Heart right ventricle (tissue), 16 donors: ENCODE measurements around the gene PACS1. TPM values are rescaled to one million over a fixed set of nuclear protein-coding genes. Genes with fewer than 3 reads are reported as not detected.

Source experiments
- ATAC-seq, 8 donors: fragments of 200-7000 bp; cut with Tn5 transposase; one replicate each; pipeline ENCODE4 v1.9.1; 2020; ENCODE audit warnings: mild to moderate bottlenecking in 8 of 8, moderate library complexity in 8 of 8, moderate number of reproducible peaks in 1 of 8
- DNase-seq, 2 donors: peaks; one replicate each; pipeline ENCODE4 v3.0.0-alpha.2; 2020
- H3K27ac ChIP-seq, 10 donors: fragments of 200-600 bp; sonication (generic) in 2 of 10; one replicate each; pipeline versions ENCODE4 v1.5.0 to v1.8.0; 2020 to 2022; ENCODE audit warnings: mild to moderate bottlenecking in 3 of 10
- H3K27me3 ChIP-seq, 7 donors: fragments of 200-600 bp; one replicate each; pipeline ENCODE4 v1.8.0; 2021 to 2022; ENCODE audit warnings: mild to moderate bottlenecking in 2 of 7
- H3K36me3 ChIP-seq, 9 donors: fragments of 200-600 bp; sonication (generic) in 1 of 9; one replicate each; pipeline versions ENCODE4 v1.5.0 to v1.8.0; 2020 to 2022; ENCODE audit warnings: mild to moderate bottlenecking in 2 of 9
- H3K4me1 ChIP-seq, 9 donors: fragments of 200-600 bp; sonication (generic) in 1 of 9; one replicate each; pipeline versions ENCODE4 v1.5.0 to v1.8.0; 2020 to 2022; ENCODE audit warnings: mild to moderate bottlenecking in 4 of 9
- H3K4me3 ChIP-seq, 10 donors: fragments of 200-600 bp; sonication (generic) in 2 of 10; one replicate each; pipeline versions ENCODE4 v1.5.0 to v1.8.0; 2020 to 2022; ENCODE audit warnings: mild to moderate bottlenecking in 7 of 10, moderate library complexity in 2 of 10
- H3K9me3 ChIP-seq, 11 donors: fragments of 200-600 bp in 10 of 11; sonication (generic) in 2 of 11; one replicate each; pipeline versions ENCODE4 v1.5.0 to v1.8.0; 2013 to 2022; ENCODE audit warnings: mild to moderate bottlenecking in 2 of 11, control low read depth in 1 of 11, moderate library complexity in 1 of 11
- WGBS, 2 donors: extraction: QIAGEN DNeasy Blood & Tissue Kit; methylation state at CpG; one replicate each; pipeline ENCODE4 v1.1.7; 2013; ENCODE audit warnings: inconsistent platforms in 1 of 2; 5-methylcytosine and 5-hydroxymethylcytosine counted together
- intact Hi-C, 10 donors: fragments of 100-400 bp; cut with DNase I; formaldehyde crosslinking; loops; one replicate each; pipeline versions ENCODE4 v1.11.1 to v1.14.2; 2022
- polyA plus RNA-seq, 2 donors: library from polyadenylated mRNA; stranded (reverse); fragments of 200-250 nt; gene quantifications; one replicate each; pipeline ENCODE4 v1.2.3, GENCODE V29; 2013
- total RNA-seq, 10 donors: library from RNA; stranded (reverse); fragmentation: NEBNext Ultra II Directional in 3 of 10; extraction: Animal tissue kit (Norgen Biotek cat#: 25700) in 3 of 10; gene quantifications; one replicate each; pipeline versions ENCODE4 v1.2.1 to v1.2.4, GENCODE V29; 2021 to 2023
- TF ChIP-seq, protein P1 (sequence below), 9 donors: fragments of 200-600 bp; sonication (generic) in 2 of 9; IDR thresholded peaks; one replicate each; pipeline versions ENCODE4 v1.5.0 to v1.8.0; 2021 to 2022; ENCODE audit warnings: antibody characterized with exemption in 9 of 9, mild to moderate bottlenecking in 5 of 9, moderate library complexity in 1 of 9
- donor health status: Arrhythmogenic right ventricular cardiomyopathy.
- donor health status: ischemic (EF 13 %, LVEDD 7.1; RV severe dilation, severe dysfunction).
- donor health status: healthy with polysubstance abuse.
- donor health status: DM: no; HTN: yes; CAD: no.
- donor health status: DM: no; HTN: no; CAD: no.
- donor health status: ischemic (EF 25% LVEDD 6.9; RV normal size, moderate dysfunction).
- donor health status: ischemic (EF 25% LVEDD 5.7; RV mildly dilated, moderate dysfunction).
- donor health status: healthy.
- donor health status: DM: yes; HTN: yes; CAD: no.
- donor health status: Ischemic cardiomyopathy.
- donor health status: ischemic (EF 35%, LVEDD 5.7; RV mildly dilated, moderate dysfunction).
- donor health status: nonischemic (EF 11% LVEDD 7.7; RV severe dilation, severe dysfunction).
- donor health status: DM: yes; HTN: yes; CAD: no.
- donor health status: PGD.
- donor health status: ischemic (EF 29% LVEDD 5.4; RV normal size, mild dysfunction).
- donor health status: nonischemic (EF 23%, LVEDD 6.1; RV moderate dilation, normal function).

Gene PACS1
- total and polyA plus RNA-seq, 12 donors, result 24.1 to 121 (median 69.7) TPM

DNA sequence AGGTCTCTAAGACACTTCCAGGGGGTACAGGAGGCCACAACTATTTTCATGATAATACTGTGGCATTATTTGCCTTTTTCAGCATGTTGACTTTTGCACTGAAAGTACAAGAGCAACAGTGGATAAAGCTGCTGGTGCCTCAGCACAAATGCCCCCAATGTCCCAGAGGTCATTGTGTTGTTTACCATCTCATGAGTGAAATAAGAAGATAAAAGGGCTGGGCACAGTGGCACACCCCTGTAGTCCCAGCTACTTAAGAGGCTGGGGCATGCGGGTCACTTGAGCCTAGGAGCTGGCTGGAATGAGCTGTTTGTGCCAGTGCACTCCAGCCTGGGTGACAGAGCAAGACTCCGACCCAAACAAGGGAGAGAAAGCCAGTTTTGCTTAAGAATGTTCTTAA is 125.8 kb downstream of the PACS1 start:
- TF ChIP-seq, protein P1, sequence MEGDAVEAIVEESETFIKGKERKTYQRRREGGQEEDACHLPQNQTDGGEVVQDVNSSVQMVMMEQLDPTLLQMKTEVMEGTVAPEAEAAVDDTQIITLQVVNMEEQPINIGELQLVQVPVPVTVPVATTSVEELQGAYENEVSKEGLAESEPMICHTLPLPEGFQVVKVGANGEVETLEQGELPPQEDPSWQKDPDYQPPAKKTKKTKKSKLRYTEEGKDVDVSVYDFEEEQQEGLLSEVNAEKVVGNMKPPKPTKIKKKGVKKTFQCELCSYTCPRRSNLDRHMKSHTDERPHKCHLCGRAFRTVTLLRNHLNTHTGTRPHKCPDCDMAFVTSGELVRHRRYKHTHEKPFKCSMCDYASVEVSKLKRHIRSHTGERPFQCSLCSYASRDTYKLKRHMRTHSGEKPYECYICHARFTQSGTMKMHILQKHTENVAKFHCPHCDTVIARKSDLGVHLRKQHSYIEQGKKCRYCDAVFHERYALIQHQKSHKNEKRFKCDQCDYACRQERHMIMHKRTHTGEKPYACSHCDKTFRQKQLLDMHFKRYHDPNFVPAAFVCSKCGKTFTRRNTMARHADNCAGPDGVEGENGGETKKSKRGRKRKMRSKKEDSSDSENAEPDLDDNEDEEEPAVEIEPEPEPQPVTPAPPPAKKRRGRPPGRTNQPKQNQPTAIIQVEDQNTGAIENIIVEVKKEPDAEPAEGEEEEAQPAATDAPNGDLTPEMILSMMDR (IDR thresholded peaks at IDR 0.05), result no peak
- ATAC-seq (no peak), DNase-seq (no peak)
- H3K9me3 ChIP-seq, result peaks cover 0 to 17% (median 6%) of the 10 kb centered on the region in 11 donors
- peaks cover 0 to 71% (median 20%) of the 10 kb centered on the region in 9 donors for H3K36me3 ChIP-seq
- no peak overlapping the region for H3K4me3 ChIP-seq
- intact Hi-C loops, result no loop called here
- no peak overlapping the region for H3K27ac ChIP-seq
- H3K4me1 ChIP-seq, result peaks cover 0 to 12% (median 7%) of the 10 kb centered on the region in 9 donors
- no peaks in the 10 kb centered on the region for H3K27me3 ChIP-seq
- 90 to 94% methylated on average over 2 of the region's 2 CpGs for WGBS, 2 donors

DNA sequence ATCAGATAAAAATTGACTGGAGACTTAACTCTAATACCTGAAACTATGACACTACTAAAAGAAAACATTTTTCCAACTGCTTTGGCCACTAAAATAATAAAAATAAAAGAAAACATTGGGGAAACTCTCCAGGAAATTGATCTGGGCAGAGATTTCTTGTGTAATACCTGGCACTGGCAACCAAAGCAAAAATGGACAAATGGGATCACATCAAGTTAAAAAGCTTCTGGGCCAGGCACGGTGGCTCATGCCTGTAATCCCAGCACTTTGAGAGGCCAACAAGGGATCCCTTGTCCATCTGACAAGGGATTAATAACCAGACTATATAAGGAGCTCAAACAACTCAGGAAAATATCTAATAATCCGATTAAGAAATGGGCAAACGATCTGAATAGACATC is 133.8 kb downstream of the PACS1 start:
- H3K9me3 ChIP-seq, result peaks cover 0 to 44% (median 19%) of the 10 kb centered on the region in 11 donors
- ATAC-seq (no peak), DNase-seq (no peak)
- peaks cover 0 to 34% (median 0%) of the 10 kb centered on the region in 9 donors for H3K36me3 ChIP-seq
- intact Hi-C loops, result no loop called here
- peaks cover 0 to 1% (median 0%) of the 10 kb centered on the region in 9 donors for H3K4me1 ChIP-seq
- no peak overlapping the region for H3K27ac ChIP-seq
- TF ChIP-seq, protein P1 (IDR thresholded peaks at IDR 0.05), result no peak
- H3K4me3 ChIP-seq, result no peak overlapping the region
- WGBS, 2 donors, result 96 to 97% methylated on average over 3 of the region's 3 CpGs
- H3K27me3 ChIP-seq, result no peaks in the 10 kb centered on the region

DNA sequence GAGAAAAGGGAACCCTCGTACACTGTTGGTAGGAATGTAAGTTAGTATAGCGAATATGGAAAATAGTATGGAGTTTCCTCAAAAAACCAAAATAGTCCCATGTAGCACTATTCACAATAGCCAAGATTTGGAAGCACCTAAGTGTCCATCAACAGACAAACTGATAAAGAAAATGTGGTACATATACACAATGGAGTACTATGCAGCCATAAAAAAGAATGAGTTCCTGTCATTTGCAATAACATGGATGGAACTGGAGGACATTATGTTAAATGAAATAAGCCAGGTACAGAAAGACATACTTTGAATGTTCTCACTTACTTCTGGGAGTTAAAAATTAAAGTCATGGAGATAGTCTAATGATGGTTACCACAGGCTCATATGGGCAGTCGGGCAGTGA is 134.3 kb downstream of the PACS1 start:
- Histone ChIP-seq H3K27me3 (no peaks in the 10 kb centered on the region), H3K4me3 (no peak overlapping the region), H3K4me1 (peaks cover 0 to 7% (median 0%) of the 10 kb centered on the region in 9 donors), H3K36me3 (peaks cover 0 to 28% (median 0%) of the 10 kb centered on the region in 9 donors), H3K9me3 (peaks cover 0 to 44% (median 19%) of the 10 kb centered on the region in 11 donors), H3K27ac (no peak overlapping the region)
- DNase-seq, result no peak
- intact Hi-C loops, result no loop called here
- TF ChIP-seq, protein P1 (IDR thresholded peaks at IDR 0.05), result no peak
- no peak for ATAC-seq
- WGBS, 2 donors, result 98 to 99% methylated on average over 3 of the region's 3 CpGs

DNA sequence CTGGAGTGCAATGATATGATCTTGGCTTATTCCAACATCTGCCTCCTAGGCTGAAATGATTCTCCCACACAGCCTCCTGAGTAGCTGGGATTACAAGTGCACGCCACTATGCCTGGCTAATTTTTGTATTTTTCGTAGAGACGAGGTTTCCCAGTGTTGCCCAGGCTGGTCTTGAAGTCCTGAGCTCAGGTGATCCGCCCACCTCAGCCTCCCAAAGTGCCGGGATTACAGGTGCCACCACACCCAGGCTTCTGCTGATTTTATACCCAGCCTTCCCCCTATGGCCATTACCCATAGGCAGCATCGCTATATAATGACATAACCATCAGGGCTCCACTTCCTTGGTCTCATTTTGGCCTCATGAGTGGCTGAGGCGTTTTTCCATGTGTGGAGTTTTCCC is 137.7 kb downstream of the PACS1 start:
- TF ChIP-seq, protein P1 (IDR thresholded peaks at IDR 0.05), result no peak
- WGBS, 2 donors, result 90% methylated on average over 7 of the region's 7 CpGs
- no peaks in the 10 kb centered on the region for H3K27me3 ChIP-seq

More for the DNA sequence above, 137.7 kb downstream of the PACS1 start:
- H3K27ac ChIP-seq, result no peak overlapping the region
- ATAC-seq, result no peak
- H3K9me3 ChIP-seq, result peaks cover 0 to 18% (median 0%) of the 10 kb centered on the region in 11 donors
- H3K4me1 ChIP-seq, result peaks cover 0 to 10% (median 0%) of the 10 kb centered on the region in 9 donors
- H3K36me3 ChIP-seq, result peaks cover 0 to 29% (median 5%) of the 10 kb centered on the region in 9 donors
- no peak overlapping the region for H3K4me3 ChIP-seq
- intact Hi-C loops, result no loop called here
- no peak for DNase-seq
